Measurements from ENCODE around the gene ATRNL1.

GRCh38 chr10:115653473-115653872 lies 560.3 kb downstream of the ATRNL1 start:
- TF ChIP-seq CTCF (IDR thresholded peaks at IDR 0.05; ENCODE audit: low read length), result no peak
- TF ChIP-seq EZH2 (IDR thresholded peaks at IDR 0.05; ENCODE audit: borderline replicate concordance, low read length), result no peak

All from OCI-LY1 (cell line).